ENCODE measurements around the gene GLB1L3. TPM values are rescaled to one million over a fixed set of nuclear protein-coding genes. Genes with fewer than 3 reads are reported as not detected.

Gene GLB1L3
- total and polyA plus RNA-seq, 2 of the 4 experiments (the other 2 are of a cell fraction): not detected

DNA sequence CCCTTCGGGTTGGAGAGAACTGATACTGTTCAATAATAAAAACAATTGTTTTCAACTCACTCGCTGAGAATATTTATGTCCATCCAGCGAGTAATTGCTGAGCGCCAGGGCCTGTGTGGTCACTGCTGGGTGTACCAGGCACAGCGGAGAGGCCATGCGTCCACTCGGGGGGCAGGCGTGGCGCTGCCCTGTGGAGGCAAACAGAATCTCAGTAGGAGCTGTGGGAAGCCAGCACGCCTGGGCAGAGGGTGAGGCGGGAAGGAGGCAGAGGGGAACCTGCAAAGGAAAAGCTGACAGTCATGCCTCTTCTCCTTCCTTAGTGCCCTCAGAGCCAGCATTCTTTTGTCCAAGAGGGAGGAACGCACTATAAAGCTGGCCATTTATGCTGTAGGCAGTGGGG, 11.4 kb downstream of the GLB1L3 start:
- TF ChIP-seq MAZ (IDR thresholded peaks at IDR 0.05; ENCODE audit: borderline replicate concordance, low read depth, low read length) (no peak), CHD1 (IDR thresholded peaks at IDR 0.05; ENCODE audit: low read depth, low read length) (no peak), SMC3 (IDR thresholded peaks at IDR 0.05; ENCODE audit: low read depth, low read length) (no peak), MAFK (IDR thresholded peaks at IDR 0.05; ENCODE audit: low read depth, low read length) (no peak), ELK1 (IDR thresholded peaks at IDR 0.05; ENCODE audit: borderline replicate concordance, low read depth, low read length) (no peak), MXI1 (IDR thresholded peaks at IDR 0.05; ENCODE audit: borderline replicate concordance, low read depth, low read length) (no peak), CEBPB (IDR thresholded peaks at IDR 0.05; ENCODE audit: low read depth, low read length) (no peak), BHLHE40 (IDR thresholded peaks at IDR 0.05; ENCODE audit: low read depth, low read length) (no peak), POLR2A (IDR thresholded peaks at IDR 0.05; ENCODE audit: low read depth, low read length) (no peak), CTCF (conservative IDR thresholded peaks at IDR 0.05; ENCODE audit: low read depth, low read length) (no peak), NFE2L2 (IDR thresholded peaks at IDR 0.05; ENCODE audit: low read depth, low read length) (no peak), FOS (IDR thresholded peaks at IDR 0.05; ENCODE audit: low read depth, low read length) (no peak)
- TF ChIP-seq, protein P1, sequence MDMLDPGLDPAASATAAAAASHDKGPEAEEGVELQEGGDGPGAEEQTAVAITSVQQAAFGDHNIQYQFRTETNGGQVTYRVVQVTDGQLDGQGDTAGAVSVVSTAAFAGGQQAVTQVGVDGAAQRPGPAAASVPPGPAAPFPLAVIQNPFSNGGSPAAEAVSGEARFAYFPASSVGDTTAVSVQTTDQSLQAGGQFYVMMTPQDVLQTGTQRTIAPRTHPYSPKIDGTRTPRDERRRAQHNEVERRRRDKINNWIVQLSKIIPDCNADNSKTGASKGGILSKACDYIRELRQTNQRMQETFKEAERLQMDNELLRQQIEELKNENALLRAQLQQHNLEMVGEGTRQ (IDR thresholded peaks at IDR 0.05; ENCODE audit: low read depth, low read length): no peak
- Histone ChIP-seq H2AK5ac (ENCODE audit: low read depth, low read length) (no peak overlapping the region), H3K79me1 (ENCODE audit: low read depth in 1 of 2, low read length in 2 of 2) (no peaks in the 10 kb centered on the region), H3K23ac (ENCODE audit: low read depth, low read length) (no peak overlapping the region), H2AFZ (replicated peaks; ENCODE audit: low read length, poor library complexity) (no peak overlapping the region), H3K14ac (replicated peaks; ENCODE audit: low read depth, low read length) (no peak overlapping the region), H3K4me2 (ENCODE audit: low read depth, low read length) (no peak overlapping the region), H3K9me3 (ENCODE audit: control insufficient read depth, insufficient read depth, low read length) (no peaks in the 10 kb centered on the region; the same call in 1 of the 2 replicates), H3K56ac (ENCODE audit: extremely low read depth, insufficient read depth, low read length) (no peak overlapping the region), H3K36me3 (ENCODE audit: control insufficient read depth, insufficient read depth, low read length) (no peaks in the 10 kb centered on the region), H4K8ac (ENCODE audit: low read depth in 2 of 2, low read length in 2 of 2) (no peak overlapping the region), H3K27me3 (ENCODE audit: control insufficient read depth, insufficient read depth, low read length) (peaks cover 3% of the 10 kb centered on the region; the same call in 1 of the 2 replicates), H3K27ac (ENCODE audit: insufficient read depth, low read length) (no peak overlapping the region), H4K91ac (ENCODE audit: insufficient read depth, low read depth, low read length) (no peak overlapping the region), H3K9me1 (ENCODE audit: insufficient read depth, low read length) (no peaks in the 10 kb centered on the region), H2BK120ac (ENCODE audit: low read depth, low read length) (no peak overlapping the region), H3K4me1 (ENCODE audit: control insufficient read depth, insufficient read depth, low read length) (no peaks in the 10 kb centered on the region), H4K20me1 (ENCODE audit: insufficient read depth, low read length) (no peaks in the 10 kb centered on the region), H2BK20ac (ENCODE audit: low read depth, low read length) (no peak overlapping the region), H3K4me3 (ENCODE audit: insufficient read depth, low read depth, low read length) (no peak overlapping the region), H3K4ac (ENCODE audit: low read depth, low read length) (no peak overlapping the region), H2AK9ac (replicated peaks; ENCODE audit: low read depth, low read length, poor library complexity) (no peak overlapping the region), H2BK15ac (ENCODE audit: low read depth, low read length) (no peak overlapping the region), H2BK5ac (ENCODE audit: low read depth, low read length, poor library complexity, severe bottlenecking) (no peak overlapping the region), H3K9ac (ENCODE audit: low read depth, low read length) (no peak overlapping the region), H4K5ac (ENCODE audit: low read depth, low read length) (no peak overlapping the region), H3K18ac (ENCODE audit: low read depth, low read length) (no peak overlapping the region)
- no peak for ATAC-seq (ENCODE audit: low read depth)
- in situ Hi-C loops (cut with MboI; ENCODE audit: low sequenced_read_pairs) (no loop called here), dilution Hi-C loops (cut with HindIII; ENCODE audit: low sequenced_read_pairs, unreplicated experiment) (no loop called here), intact Hi-C loops (cut with micrococcal nuclease) (no loop called here)
- POLR2A ChIA-PET (ENCODE audit: unreplicated experiment): no interaction called here
- CTCF ChIA-PET: no interaction called here
- WGBS, 2 experiments (ENCODE audit: extremely low coverage in 2 of 2, insufficient read length in 1 of 2): 70% methylated on average over 5 of the region's 12 CpGs; no CpG with 5 or more reads in 1 of the 2 experiments
- no TSS peak for BruUV-seq (replicated peaks)
- no peak for DNase-seq

Measured in IMR-90 (cell line).